ENCODE measurements around the gene LHCGR. TPM values are rescaled to one million over a fixed set of nuclear protein-coding genes. Genes with fewer than 3 reads are reported as not detected.

The LHCGR gene
- total RNA-seq (2014; rRNA removed; shearing (Covaris generic)): not detected in 2 replicates
- not detected in 2 replicates for polyA plus RNA-seq (2015; cell fraction: cytosol; rRNA removed)
- not detected in 2 replicates for polyA plus RNA-seq (2015; cell fraction: nucleus; rRNA removed)

DNA sequence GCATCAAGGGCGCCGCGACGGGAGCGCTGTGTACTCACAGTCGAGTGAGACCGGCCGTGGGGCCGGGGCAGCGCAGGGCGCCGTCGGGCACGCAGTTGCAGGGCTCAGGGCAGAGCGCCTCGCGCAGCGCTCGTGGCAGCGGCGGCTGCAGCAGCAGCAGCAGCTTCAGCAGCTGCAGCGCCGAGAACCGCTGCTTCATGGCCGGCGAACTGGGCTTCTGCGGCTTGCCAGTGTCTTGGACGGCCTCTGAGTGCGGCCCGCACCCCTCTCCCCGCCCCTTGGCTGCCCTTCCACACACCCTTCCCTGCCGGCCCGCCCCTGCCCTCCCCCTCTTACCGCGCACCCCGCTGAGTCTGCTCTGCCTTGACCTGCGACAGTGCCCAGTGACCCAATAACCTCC is at the start of gene LHCGR:
Gene LHCGR (minus strand): TSS at position 252 of the 400 bp plus-strand sequence. CDS start 53 bp downstream, at position 199.
- in situ Hi-C loops (cut with HindIII; ENCODE audit: low pct_unique_long_range_greater_than_20kb, low sequenced_read_pairs): no loop called here
- no peak for DNase-seq (ENCODE audit: low read depth, low spot score)

- in situ Hi-C loops (cut with HindIII; ENCODE audit: low pct_unique_long_range_greater_than_20kb, low sequenced_read_pairs): no loop called here
These were observed 44.1 kb upstream of the LHCGR start for GRCh38 chr2:48799601-48800000.

DNA sequence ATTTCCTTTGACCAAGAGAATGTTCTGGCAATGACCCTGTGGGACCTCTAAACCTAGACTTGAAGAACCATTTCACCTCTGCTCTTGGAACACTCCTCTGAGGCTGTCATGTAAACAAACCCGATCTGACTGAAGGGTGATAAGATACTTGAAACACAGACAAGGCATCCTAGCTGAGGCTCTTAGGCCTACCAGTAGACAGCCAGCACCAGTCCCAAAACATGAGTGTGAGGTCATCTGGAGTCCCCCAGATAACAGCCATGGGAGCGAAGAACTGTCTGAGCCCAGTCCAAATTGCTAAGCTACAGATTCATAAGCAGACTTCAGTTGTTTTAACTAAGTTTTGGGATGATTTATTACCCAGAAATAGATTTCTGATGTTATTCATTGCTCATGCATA is 39.5 kb upstream of the LHCGR start:
- in situ Hi-C loops (cut with HindIII; ENCODE audit: low pct_unique_long_range_greater_than_20kb, low sequenced_read_pairs): no loop called here
- DNase-seq (ENCODE audit: low read depth, low spot score): no peak

More at GRCh38 chr2:48799601-48800000, 44.1 kb upstream of the LHCGR start:
- DNase-seq (ENCODE audit: low read depth, low spot score): no peak

DNA sequence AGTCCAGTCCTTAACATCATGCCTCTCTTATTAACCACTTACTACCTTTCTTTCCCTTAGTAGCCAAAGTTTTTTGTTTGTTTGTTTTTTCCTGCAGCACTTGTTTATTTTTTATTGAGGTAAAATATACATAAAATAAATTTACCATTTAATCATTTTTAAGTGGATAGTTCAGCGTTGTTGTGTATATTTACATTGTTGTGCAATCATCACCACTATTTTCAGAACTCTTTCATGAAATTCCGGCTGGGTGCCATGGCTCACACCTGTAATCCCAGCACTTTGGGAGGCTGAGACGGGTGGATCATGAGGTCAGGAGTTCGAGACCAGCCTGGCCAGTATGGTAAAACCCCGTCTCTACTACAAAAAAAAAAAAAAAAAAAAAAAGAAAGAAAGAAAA is 38.1 kb upstream of the LHCGR start:
- no peak for DNase-seq (ENCODE audit: low read depth, low spot score)

DNA sequence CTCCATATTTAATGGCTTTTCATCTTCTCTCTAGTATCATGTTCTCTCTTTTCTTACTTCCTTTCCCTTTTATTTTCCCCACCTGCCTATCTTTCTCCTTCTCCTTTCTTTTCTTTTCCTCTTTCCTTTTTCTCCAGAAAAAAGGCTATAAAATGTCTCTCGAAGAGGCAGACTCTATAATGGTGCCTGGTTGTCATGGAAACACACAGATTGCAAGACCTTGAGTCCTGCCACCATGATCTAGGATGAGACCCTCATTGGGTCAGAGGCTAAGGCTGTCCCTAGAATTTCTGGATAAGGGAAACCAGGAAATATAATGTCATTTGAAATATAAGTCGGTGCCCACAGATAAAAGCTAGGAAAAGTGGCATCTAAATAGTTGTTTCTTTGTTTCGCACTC is 36.5 kb upstream of the LHCGR start:
- in situ Hi-C loops (cut with HindIII; ENCODE audit: low pct_unique_long_range_greater_than_20kb, low sequenced_read_pairs): no loop called here
- DNase-seq (ENCODE audit: low read depth, low spot score): no peak

More for the DNA sequence above, 38.1 kb upstream of the LHCGR start:
- in situ Hi-C loops (cut with HindIII; ENCODE audit: low pct_unique_long_range_greater_than_20kb, low sequenced_read_pairs): no loop called here

DNA sequence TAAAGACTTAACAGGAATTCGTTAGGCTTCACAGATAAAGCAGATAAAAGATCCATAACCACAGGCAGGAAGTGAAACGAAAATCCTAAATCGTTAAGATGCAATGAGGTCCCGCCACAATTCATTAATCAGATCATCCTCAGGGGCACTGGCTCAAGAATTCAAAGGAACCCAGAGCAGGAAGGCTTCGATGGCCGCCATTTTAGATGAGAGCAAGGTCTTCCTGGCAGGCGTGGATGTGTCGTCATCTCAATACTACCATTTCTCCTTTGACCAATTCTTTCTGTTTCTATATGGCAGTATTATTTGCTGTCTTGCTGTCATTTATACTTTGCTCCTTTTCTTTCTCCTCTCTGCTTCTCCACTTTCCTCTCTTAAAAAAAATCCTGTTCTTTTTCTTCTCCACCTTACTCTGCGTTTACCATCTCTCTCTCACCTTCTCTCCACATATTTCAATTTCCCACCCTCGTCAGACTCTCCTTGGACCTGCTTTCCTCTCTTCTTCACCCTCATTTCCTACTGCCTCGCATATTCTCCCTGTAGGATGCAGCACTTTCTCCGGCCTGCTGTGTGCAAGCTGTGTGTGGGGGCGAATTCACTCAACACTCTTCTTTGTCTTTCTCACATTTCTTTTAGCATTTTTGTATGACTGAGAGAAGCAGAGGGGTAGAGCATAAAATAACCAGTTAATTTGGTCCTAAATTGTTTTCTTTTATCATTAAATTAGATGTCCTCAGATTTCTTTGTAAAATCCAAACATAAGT is 35.1 kb upstream of the LHCGR start:
- in situ Hi-C loops (cut with HindIII; ENCODE audit: low pct_unique_long_range_greater_than_20kb, low sequenced_read_pairs): no loop called here
- no peak for DNase-seq (ENCODE audit: low read depth, low spot score)

GRCh38 chr2:48787580-48787979 is 32.1 kb upstream of the LHCGR start:
- no peak for DNase-seq (ENCODE audit: low read depth, low spot score)
- in situ Hi-C loops (cut with HindIII; ENCODE audit: low pct_unique_long_range_greater_than_20kb, low sequenced_read_pairs): no loop called here

DNA sequence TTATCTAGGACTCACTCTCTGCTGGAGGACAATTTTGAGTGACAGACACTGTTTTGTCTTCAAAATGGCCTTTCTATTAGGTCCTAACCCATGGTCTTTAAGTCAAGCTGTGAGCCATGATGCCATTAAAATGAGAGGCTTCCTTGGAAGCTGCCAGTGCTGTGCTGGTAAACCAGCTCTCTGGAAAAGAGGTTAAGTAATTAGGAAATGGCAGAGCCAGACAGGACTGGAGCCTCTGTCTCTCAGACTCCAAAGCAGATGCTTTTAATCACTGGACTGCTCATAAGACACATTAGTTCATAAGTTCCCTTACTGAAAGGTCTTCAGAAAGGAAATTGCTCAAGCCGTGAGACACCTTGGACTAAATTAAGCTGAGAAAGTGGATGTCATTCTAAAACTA is 25.8 kb upstream of the LHCGR start:
- DNase-seq (ENCODE audit: low read depth, low spot score): no peak
- in situ Hi-C loops (cut with HindIII; ENCODE audit: low pct_unique_long_range_greater_than_20kb, low sequenced_read_pairs): no loop called here

- DNase-seq (ENCODE audit: low read depth, low spot score): no peak
- in situ Hi-C loops (cut with HindIII; ENCODE audit: low pct_unique_long_range_greater_than_20kb, low sequenced_read_pairs): no loop called here
These were observed 23.6 kb upstream of the LHCGR start for GRCh38 chr2:48779019-48779716.

DNA sequence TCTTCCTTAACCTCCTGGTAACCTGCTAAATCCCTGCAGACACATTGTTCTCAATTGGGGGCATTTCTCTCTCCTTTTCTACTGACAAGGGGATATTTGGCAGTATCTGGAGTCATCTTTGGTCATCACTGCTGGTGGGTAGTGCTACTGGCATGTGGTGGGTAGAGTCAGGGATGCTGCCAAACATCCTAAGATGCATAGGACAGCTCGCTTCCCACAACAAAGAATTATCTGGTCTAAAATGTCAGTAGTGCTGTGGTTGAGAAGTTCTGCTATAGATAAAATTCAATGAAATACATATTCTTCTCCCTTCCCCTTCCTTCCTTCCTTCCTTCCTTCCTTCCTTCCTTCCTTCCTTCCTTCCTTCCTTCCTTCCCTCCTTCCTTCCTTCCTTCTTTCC is 18.7 kb upstream of the LHCGR start:
- in situ Hi-C loops (cut with HindIII; ENCODE audit: low pct_unique_long_range_greater_than_20kb, low sequenced_read_pairs): no loop called here
- DNase-seq (ENCODE audit: low read depth, low spot score): no peak

DNA sequence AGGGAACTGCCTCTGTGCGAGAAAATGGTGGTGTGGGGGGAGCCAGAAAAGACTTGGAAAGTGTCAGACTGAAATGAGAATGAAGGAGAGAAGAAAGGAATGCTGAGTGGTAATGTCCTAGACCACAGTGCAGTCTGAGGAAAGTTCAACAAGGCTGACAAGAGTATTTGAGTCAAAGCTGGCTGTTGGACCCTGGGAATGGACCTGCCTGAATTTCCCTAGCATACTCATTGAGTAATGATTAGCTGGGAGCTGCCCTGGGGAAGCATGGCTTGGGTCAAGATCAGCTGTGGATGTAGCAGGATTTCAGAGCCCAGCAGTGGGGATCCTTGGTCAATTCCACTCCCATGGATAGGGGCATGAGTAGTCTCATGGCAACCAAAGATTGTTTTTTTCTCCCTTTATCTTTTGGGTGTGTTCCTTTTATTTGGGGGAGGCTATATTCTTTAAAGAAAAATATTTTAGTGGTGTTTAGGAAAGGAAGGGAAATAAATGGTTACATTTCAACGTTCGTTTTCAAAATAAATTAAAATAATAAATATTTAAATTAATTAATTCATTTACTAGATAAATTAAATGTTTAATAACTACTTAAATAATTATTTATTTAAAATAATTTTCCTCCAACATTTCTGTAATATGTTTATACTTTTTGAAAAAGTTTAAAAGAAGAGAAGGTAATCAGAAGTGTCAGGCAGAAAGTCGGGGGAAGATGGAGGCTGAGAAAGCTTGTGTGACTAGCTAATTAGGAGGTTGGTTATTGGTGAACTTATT is 15.9 kb upstream of the LHCGR start:
- in situ Hi-C loops (cut with HindIII; ENCODE audit: low pct_unique_long_range_greater_than_20kb, low sequenced_read_pairs): no loop called here
- no peak for DNase-seq (ENCODE audit: low read depth, low spot score)

DNA sequence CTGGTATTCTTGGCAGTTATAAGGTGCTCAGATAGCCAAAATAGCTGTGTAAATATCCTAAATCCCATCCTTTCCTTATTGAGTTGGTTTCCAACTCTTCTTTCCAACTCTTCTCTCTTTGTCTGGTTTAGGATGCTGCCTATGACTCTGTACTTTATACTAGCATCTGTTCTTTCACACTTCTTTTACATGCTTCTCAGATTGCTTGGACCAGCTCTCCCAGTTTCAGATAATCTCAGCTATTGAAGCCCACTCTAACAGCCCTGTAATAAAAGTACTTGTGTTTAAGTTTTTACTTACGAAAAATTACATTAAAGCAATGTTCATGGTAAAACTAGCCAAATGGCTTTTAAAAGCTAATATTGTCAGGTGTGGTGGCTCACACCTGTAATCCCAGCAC is 14.7 kb upstream of the LHCGR start:
- no peak for DNase-seq (ENCODE audit: low read depth, low spot score)
- in situ Hi-C loops (cut with HindIII; ENCODE audit: low pct_unique_long_range_greater_than_20kb, low sequenced_read_pairs): no loop called here

GRCh38 chr2:48768669-48769068 is 13.1 kb upstream of the LHCGR start:
- DNase-seq (ENCODE audit: low read depth, low spot score): no peak
- in situ Hi-C loops (cut with HindIII; ENCODE audit: low pct_unique_long_range_greater_than_20kb, low sequenced_read_pairs): no loop called here

DNA sequence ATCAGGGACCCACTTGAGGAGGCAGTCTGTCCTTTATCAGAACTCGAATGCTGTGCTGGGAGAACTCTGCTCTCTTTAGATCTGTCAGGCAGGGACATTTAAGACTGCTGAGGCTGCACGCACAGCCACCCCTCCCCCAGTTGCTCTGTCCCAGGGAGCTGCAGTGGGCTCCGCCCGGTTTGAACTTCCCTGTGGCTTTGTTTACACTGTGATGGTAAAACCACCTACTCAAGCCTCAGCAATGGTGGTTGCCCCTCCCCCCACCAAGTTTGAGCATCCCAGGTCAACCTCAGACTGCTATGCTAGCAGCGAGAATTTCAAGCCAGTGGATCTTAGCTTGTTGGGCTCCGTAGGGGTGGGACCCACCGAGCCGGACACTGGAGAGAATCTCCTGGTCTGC is 11.8 kb upstream of the LHCGR start:
- DNase-seq (ENCODE audit: low read depth, low spot score): no peak
- in situ Hi-C loops (cut with HindIII; ENCODE audit: low pct_unique_long_range_greater_than_20kb, low sequenced_read_pairs): no loop called here

GRCh38 chr2:48760826-48761225 is 5.3 kb upstream of the LHCGR start:
- DNase-seq (ENCODE audit: low read depth, low spot score): no peak
- in situ Hi-C loops (cut with HindIII; ENCODE audit: low pct_unique_long_range_greater_than_20kb, low sequenced_read_pairs): no loop called here

GRCh38 chr2:48759682-48760081 is 4.2 kb upstream of the LHCGR start:
- in situ Hi-C loops (cut with HindIII; ENCODE audit: low pct_unique_long_range_greater_than_20kb, low sequenced_read_pairs): no loop called here
- DNase-seq (ENCODE audit: low read depth, low spot score): no peak

GRCh38 chr2:48756289-48756688 is 765 bp upstream of the LHCGR start:
- in situ Hi-C loops (cut with HindIII; ENCODE audit: low pct_unique_long_range_greater_than_20kb, low sequenced_read_pairs): no loop called here
- DNase-seq (ENCODE audit: low read depth, low spot score): no peak

- in situ Hi-C loops (cut with HindIII; ENCODE audit: low pct_unique_long_range_greater_than_20kb, low sequenced_read_pairs): no loop called here
- DNase-seq (ENCODE audit: low read depth, low spot score): no peak
These were observed 650 bp downstream of the LHCGR start for GRCh38 chr2:48754874-48755273.
